Measurements from ENCODE around the gene ALMS1. TPM values are rescaled to one million over a fixed set of nuclear protein-coding genes. Genes with fewer than 3 reads are reported as not detected.

The ALMS1 gene
- total and polyA plus RNA-seq, 2 of the 4 experiments (the other 2 are of a cell fraction), result 20.8 to 52.8 TPM

DNA sequence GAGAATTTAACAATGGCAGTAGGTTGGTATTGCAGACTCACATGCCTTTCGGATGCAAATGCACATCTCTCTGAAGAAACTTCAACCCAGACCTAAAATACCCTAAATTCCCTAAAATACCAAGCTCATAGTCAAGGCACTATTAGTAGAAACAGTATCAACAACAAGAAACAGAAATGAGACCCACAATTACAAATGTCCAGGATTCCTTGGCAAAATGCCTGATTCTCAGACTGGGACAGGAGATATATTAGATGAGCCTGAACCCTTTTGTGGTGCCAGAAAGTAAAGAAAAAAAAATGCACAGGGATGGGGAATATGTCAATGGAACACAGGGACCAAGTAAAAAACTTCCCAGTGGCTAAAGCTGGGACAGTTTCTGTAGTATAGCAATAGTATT lies 179.3 kb downstream of the ALMS1 start:
- no peak overlapping the region for H3K18ac ChIP-seq (ENCODE audit: low read depth, low read length)
- H4K20me1 ChIP-seq (ENCODE audit: insufficient read depth, low read length), result no peaks in the 10 kb centered on the region
- H3K4me1 ChIP-seq (ENCODE audit: control insufficient read depth, insufficient read depth, low read length), result no peaks in the 10 kb centered on the region
- no peak overlapping the region for H3K4me3 ChIP-seq (ENCODE audit: insufficient read depth, low read depth, low read length)
- H4K5ac ChIP-seq (ENCODE audit: low read depth, low read length), result no peak overlapping the region
- no peaks in the 10 kb centered on the region for H3K9me1 ChIP-seq (ENCODE audit: insufficient read depth, low read length)
- DNase-seq (no peak), ATAC-seq (ENCODE audit: low read depth) (no peak)
- H3K27me3 ChIP-seq (ENCODE audit: control insufficient read depth, insufficient read depth, low read length), result no peaks in the 10 kb centered on the region
- H3K23ac ChIP-seq (ENCODE audit: low read depth, low read length), result no peak overlapping the region
- H3K36me3 ChIP-seq (ENCODE audit: control insufficient read depth, insufficient read depth, low read length), result no peaks in the 10 kb centered on the region
- H2AK5ac ChIP-seq (ENCODE audit: low read depth, low read length), result no peak overlapping the region
- POLR2A ChIA-PET (ENCODE audit: unreplicated experiment), result no interaction called here
- dilution Hi-C loops (cut with HindIII; ENCODE audit: low sequenced_read_pairs, unreplicated experiment), result no loop called here
- H3K9ac ChIP-seq (ENCODE audit: low read depth, low read length), result no peak overlapping the region
- no peak overlapping the region for H2BK15ac ChIP-seq (ENCODE audit: low read depth, low read length)
- in situ Hi-C loops (cut with MboI; ENCODE audit: low sequenced_read_pairs), result no loop called here
- no peak overlapping the region for H2AFZ ChIP-seq (replicated peaks; ENCODE audit: low read length, poor library complexity)
- TF ChIP-seq USF2 (IDR thresholded peaks at IDR 0.05; ENCODE audit: low read depth, low read length) (no peak), RCOR1 (IDR thresholded peaks at IDR 0.05; ENCODE audit: insufficient replicate concordance, low read length) (no peak), POLR2A (IDR thresholded peaks at IDR 0.05; ENCODE audit: low read depth, low read length) (no peak), BHLHE40 (IDR thresholded peaks at IDR 0.05; ENCODE audit: low read depth, low read length) (no peak)
- H3K9me3 ChIP-seq (ENCODE audit: control insufficient read depth, insufficient read depth, low read length), result no peaks in the 10 kb centered on the region
- no TSS peak for BruUV-seq (replicated peaks)
- no peak overlapping the region for H2BK5ac ChIP-seq (ENCODE audit: low read depth, low read length, poor library complexity, severe bottlenecking)
- H3K56ac ChIP-seq (ENCODE audit: extremely low read depth, insufficient read depth, low read length), result no peak overlapping the region
- WGBS, 2 experiments (ENCODE audit: extremely low coverage in 2 of 2, insufficient read length in 1 of 2), result no CpG with 5 or more reads among the region's 1 CpG
- no peak overlapping the region for H2BK20ac ChIP-seq (ENCODE audit: low read depth, low read length)
- no peak overlapping the region for H3K4ac ChIP-seq (ENCODE audit: low read depth, low read length)
- CTCF ChIA-PET, result no interaction called here
- H3K79me1 ChIP-seq (ENCODE audit: low read depth in 1 of 2, low read length in 2 of 2), result no peaks in the 10 kb centered on the region
- no peak overlapping the region for H2BK120ac ChIP-seq (ENCODE audit: low read depth, low read length)
- no peak overlapping the region for H4K8ac ChIP-seq (ENCODE audit: low read depth in 2 of 2, low read length in 2 of 2)
- H2AK9ac ChIP-seq (replicated peaks; ENCODE audit: low read depth, low read length, poor library complexity), result no peak overlapping the region
- intact Hi-C loops (cut with micrococcal nuclease), result no loop called here
- H3K4me2 ChIP-seq (ENCODE audit: low read depth, low read length), result no peak overlapping the region
- H3K27ac ChIP-seq (ENCODE audit: insufficient read depth, low read length), result no peak overlapping the region
- H4K91ac ChIP-seq (ENCODE audit: insufficient read depth, low read depth, low read length), result no peak overlapping the region
- no peak overlapping the region for H3K14ac ChIP-seq (replicated peaks; ENCODE audit: low read depth, low read length)

Data from IMR-90 (cell line).